Thoracic aorta (tissue), 2 donors: ENCODE results near the gene KRTAP22-1. TPM values are rescaled to one million over a fixed set of nuclear protein-coding genes. Genes with fewer than 3 reads are reported as not detected.

Experiments
- ATAC-seq: fragments of 150-250 bp; one replicate; pipeline ENCODE4 v1.8.0; 2017; ENCODE audit warnings: low read depth; ENCODE audit not compliant: insufficient number of reproducible peaks, low FRiP score
- DNase-seq: peaks from one replicate; pipeline ENCODE4 v3.0.0-alpha.2; 2020; ENCODE audit warnings: low spot score
- H3K27ac ChIP-seq, 2 donors: fragments of 200-600 bp; sonication (generic); 1 replicate in 1 of 2; 2 replicates in 1 of 2; pipeline ENCODE4 v1.5.1; 2016; ENCODE audit warnings: mild to moderate bottlenecking in 2 of 2, moderate library complexity in 2 of 2
- H3K27me3 ChIP-seq: fragments of 200-600 bp; sonication (generic); replicated peaks from 2 replicates; pipeline ENCODE4 v1.6.0; 2016; ENCODE audit warnings: mild to moderate bottlenecking; ENCODE audit not compliant: insufficient read depth
- H3K36me3 ChIP-seq: fragments of 200-600 bp; sonication (generic); one replicate; pipeline ENCODE4 v1.5.1; 2016
- H3K4me1 ChIP-seq, 2 donors: fragments of 200-600 bp; sonication (generic); 1 replicate in 1 of 2; 2 replicates in 1 of 2; pipeline versions ENCODE4 v1.5.1 to v1.6.0; 2016; ENCODE audit warnings: low read depth in 2 of 2, mild to moderate bottlenecking in 1 of 2; ENCODE audit not compliant: control insufficient read depth in 1 of 2
- H3K4me3 ChIP-seq: fragments of 200-600 bp; sonication (generic); 2 replicates; pipeline ENCODE4 v1.5.1; 2016; ENCODE audit warnings: mild to moderate bottlenecking
- H3K9me3 ChIP-seq: fragments of 200-600 bp; sonication (generic); 2 replicates; pipeline ENCODE4 v1.5.1; 2016
- total RNA-seq, 2 donors: library from RNA; depleted of rRNA; stranded (reverse); fragments of >200 nt; gene quantifications; one replicate each; pipeline versions ENCODE4 v1.1.0 to v1.2.3, GENCODE V29; 2016
- TF ChIP-seq, protein P1 (sequence below): fragments of 200-600 bp; sonication (generic); IDR thresholded peaks from one replicate; pipeline ENCODE4 v1.5.1; 2019; ENCODE audit warnings: antibody characterized with exemption

KRTAP22-1 gene
- total RNA-seq, 2 donors from 2014 or later: not detected

DNA sequence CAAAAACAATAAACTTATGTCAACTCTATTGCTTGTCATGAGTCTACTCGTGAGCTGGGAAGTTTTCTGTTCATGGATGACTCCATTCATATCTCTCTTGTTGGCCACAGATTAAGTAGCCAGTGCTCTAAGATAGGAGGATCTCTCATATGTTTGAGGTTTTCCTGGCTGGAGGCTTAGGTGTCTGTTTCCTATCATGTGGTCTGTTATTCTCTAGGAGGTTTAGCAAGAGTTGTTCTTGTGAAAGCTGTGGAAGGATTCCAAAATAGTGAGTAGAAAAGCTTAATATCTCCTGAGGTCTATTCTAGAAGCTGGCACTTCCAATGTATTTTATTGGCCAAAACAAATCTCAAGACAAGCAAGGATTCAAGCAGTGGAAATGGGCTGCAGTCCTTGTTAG lies 28.3 kb downstream of the KRTAP22-1 start:
- no peak for ATAC-seq
- Histone ChIP-seq H3K36me3 (no peaks in the 10 kb centered on the region), H3K4me3 (no peak overlapping the region), H3K27ac (no peak overlapping the region), H3K4me1 (no peaks in the 10 kb centered on the region), H3K27me3 (no peaks in the 10 kb centered on the region), H3K9me3 (no peaks in the 10 kb centered on the region)
- DNase-seq: no peak
- TF ChIP-seq, protein P1, sequence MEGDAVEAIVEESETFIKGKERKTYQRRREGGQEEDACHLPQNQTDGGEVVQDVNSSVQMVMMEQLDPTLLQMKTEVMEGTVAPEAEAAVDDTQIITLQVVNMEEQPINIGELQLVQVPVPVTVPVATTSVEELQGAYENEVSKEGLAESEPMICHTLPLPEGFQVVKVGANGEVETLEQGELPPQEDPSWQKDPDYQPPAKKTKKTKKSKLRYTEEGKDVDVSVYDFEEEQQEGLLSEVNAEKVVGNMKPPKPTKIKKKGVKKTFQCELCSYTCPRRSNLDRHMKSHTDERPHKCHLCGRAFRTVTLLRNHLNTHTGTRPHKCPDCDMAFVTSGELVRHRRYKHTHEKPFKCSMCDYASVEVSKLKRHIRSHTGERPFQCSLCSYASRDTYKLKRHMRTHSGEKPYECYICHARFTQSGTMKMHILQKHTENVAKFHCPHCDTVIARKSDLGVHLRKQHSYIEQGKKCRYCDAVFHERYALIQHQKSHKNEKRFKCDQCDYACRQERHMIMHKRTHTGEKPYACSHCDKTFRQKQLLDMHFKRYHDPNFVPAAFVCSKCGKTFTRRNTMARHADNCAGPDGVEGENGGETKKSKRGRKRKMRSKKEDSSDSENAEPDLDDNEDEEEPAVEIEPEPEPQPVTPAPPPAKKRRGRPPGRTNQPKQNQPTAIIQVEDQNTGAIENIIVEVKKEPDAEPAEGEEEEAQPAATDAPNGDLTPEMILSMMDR: no peak

DNA sequence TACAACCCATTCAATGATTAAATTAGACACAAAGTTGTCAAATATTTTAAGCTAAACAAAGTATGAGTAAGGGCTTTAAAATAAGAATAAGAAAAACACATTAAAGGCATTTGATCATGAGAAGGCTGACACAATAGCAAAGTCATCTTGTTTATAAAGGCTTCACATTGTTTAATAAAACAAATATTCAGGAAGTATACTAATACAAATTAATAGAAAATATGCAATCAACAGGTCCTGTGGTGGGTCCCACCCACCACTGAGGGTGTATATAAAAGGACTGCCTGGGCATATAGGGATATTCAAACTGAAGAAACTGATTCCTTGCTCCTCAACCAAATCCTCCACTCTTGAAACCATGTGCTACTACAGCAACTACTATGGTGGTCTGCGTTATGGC lies 34.0 kb downstream of the KRTAP22-1 start, which contains the start of gene KRTAP20-2:
KRTAP20-2 (plus strand) TSS at position 301 of the 400 bp plus-strand sequence; CDS start at position 359, 58 bp downstream.
- no peak for DNase-seq
- no peak for ATAC-seq
- Histone ChIP-seq H3K4me1 (no peaks in the 10 kb centered on the region), H3K9me3 (no peaks in the 10 kb centered on the region), H3K27me3 (no peaks in the 10 kb centered on the region), H3K4me3 (no peak within 1 kb of the TSS), H3K36me3 (no peaks in the 10 kb centered on the region), H3K27ac (no peak within 1 kb of the TSS)
- TF ChIP-seq, protein P1: no peak

DNA sequence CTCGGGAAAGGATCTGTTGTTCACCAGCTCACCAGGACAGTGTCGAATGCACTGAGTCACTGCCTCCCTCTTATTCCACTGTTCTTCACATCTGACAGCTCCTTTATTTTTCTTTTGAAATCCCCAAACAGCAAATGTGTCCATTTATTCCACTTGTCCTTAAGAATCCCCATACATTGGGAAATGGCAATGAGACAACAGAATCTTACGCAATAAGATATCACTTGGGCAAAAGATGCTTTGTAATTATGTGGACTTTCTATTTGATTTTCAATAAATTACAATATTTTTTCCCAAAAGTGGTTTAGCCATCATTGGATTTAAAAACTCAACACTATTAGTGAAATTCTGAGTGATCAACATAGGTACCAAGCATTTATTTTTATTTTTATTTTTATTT lies 37.8 kb downstream of the KRTAP22-1 start:
- Histone ChIP-seq H3K27ac (no peak overlapping the region), H3K36me3 (no peaks in the 10 kb centered on the region), H3K4me3 (no peak overlapping the region), H3K9me3 (no peaks in the 10 kb centered on the region), H3K4me1 (no peaks in the 10 kb centered on the region), H3K27me3 (no peaks in the 10 kb centered on the region)
- DNase-seq (no peak), ATAC-seq (no peak)
- TF ChIP-seq, protein P1: no peak

DNA sequence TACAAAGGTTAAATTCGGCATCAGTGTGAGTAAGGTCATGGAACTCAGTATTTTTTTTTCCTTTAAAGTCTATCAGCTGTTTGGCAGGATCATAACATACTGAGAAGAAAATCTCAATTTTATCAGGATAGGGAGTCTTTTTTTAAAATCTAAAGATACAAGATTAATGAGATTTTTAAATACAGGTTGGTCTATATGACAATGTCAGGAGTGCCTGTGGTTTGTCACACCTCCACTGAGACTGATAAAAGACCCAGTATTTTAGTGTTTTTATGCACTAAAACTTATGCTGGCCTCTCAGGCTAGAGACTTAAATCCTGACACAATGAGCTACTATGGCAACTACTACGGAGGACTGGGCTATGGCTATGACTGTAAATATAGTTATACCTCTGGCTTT lies 41.7 kb downstream of the KRTAP22-1 start, which contains the start of gene KRTAP20-3:
KRTAP20-3 (plus strand) TSS at position 301 of the 400 bp plus-strand sequence.
- Histone ChIP-seq H3K4me3 (no peak within 1 kb of the TSS), H3K36me3 (no peaks in the 10 kb centered on the region), H3K27ac (no peak within 1 kb of the TSS), H3K4me1 (no peaks in the 10 kb centered on the region), H3K27me3 (no peaks in the 10 kb centered on the region), H3K9me3 (no peaks in the 10 kb centered on the region)
- ATAC-seq: no peak
- DNase-seq: no peak
- TF ChIP-seq, protein P1: no peak

DNA sequence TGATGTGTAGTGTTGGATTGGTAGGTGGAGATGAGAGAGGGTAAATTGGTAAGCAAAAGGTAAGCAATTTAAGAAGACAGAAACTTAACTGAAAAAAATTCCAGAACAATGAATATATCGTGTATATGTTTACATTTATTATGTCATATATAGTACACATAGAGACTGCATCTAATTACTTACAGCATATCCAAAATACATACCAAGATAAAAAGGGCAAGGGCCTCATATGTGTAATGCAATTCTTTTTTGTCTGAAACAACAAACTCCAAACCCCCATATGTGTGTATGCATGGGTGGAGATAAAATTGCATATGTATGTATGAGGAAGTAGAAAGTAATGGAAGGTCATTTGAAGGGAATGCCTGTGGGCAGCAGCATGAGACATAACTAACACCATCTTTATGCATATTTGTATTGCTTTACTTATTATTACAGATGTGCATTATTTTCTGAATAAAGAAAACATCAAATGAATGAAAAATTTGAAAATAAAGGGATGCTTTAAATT lies 46.1 kb downstream of the KRTAP22-1 start:
- Histone ChIP-seq H3K9me3 (no peaks in the 10 kb centered on the region), H3K4me3 (no peak overlapping the region), H3K36me3 (no peaks in the 10 kb centered on the region), H3K27ac (no peak overlapping the region), H3K27me3 (no peaks in the 10 kb centered on the region), H3K4me1 (no peaks in the 10 kb centered on the region)
- TF ChIP-seq, protein P1: no peak
- ATAC-seq (no peak), DNase-seq (no peak)

Other genes with a start within 250 kb of the KRTAP22-1 start
- not detected for gene KRTAP13-2, start 228.8 kb upstream of the KRTAP22-1 start, total RNA-seq
- not detected for gene KRTAP13-1, start 205.1 kb upstream of the KRTAP22-1 start, total RNA-seq
- not detected for gene KRTAP13-3, start 175.2 kb upstream of the KRTAP22-1 start, total RNA-seq
- gene KRTAP13-4, start 170.9 kb upstream of the KRTAP22-1 start, total RNA-seq: not detected
- gene KRTAP15-1, start 160.8 kb upstream of the KRTAP22-1 start, total RNA-seq: not detected
- gene KRTAP19-1, start 120.7 kb upstream of the KRTAP22-1 start, total RNA-seq: not detected
- not detected for gene KRTAP19-2, start 113.7 kb upstream of the KRTAP22-1 start, total RNA-seq
- not detected for gene KRTAP19-3, start 109.1 kb upstream of the KRTAP22-1 start, total RNA-seq
- gene KRTAP19-4, start 103.9 kb upstream of the KRTAP22-1 start, total RNA-seq: not detected
- not detected for gene KRTAP19-5, start 98.9 kb upstream of the KRTAP22-1 start, total RNA-seq
- not detected for gene KRTAP19-6, start 59.2 kb upstream of the KRTAP22-1 start, total RNA-seq
- not detected for gene KRTAP19-7, start 39.8 kb upstream of the KRTAP22-1 start, total RNA-seq
- not detected for gene KRTAP22-2, start 10.7 kb upstream of the KRTAP22-1 start, total RNA-seq
- gene KRTAP6-3, start 8.6 kb upstream of the KRTAP22-1 start, total RNA-seq: not detected
- not detected for gene KRTAP6-2, start 2.2 kb upstream of the KRTAP22-1 start, total RNA-seq
- gene KRTAP6-1, start 12.8 kb downstream of the KRTAP22-1 start, total RNA-seq: not detected
- gene KRTAP20-1, start 15.3 kb downstream of the KRTAP22-1 start, total RNA-seq: not detected
- gene KRTAP20-4, start 19.5 kb downstream of the KRTAP22-1 start, total RNA-seq: not detected
- not detected for gene KRTAP20-2, start 34.1 kb downstream of the KRTAP22-1 start, total RNA-seq
- not detected for gene KRTAP20-3, start 41.8 kb downstream of the KRTAP22-1 start, total RNA-seq
- not detected for gene KRTAP21-3, start 117.7 kb downstream of the KRTAP22-1 start, total RNA-seq
- not detected for gene KRTAP21-2, start 146.2 kb downstream of the KRTAP22-1 start, total RNA-seq
- gene KRTAP21-1, start 154.3 kb downstream of the KRTAP22-1 start, total RNA-seq: not detected
- gene KRTAP8-1, start 212.2 kb downstream of the KRTAP22-1 start, total RNA-seq: not detected
- not detected for gene KRTAP7-1, start 228.7 kb downstream of the KRTAP22-1 start, total RNA-seq